Adrenal gland (tissue), 12 donors: ENCODE results near the gene THADA. TPM values are rescaled to one million over a fixed set of nuclear protein-coding genes. Genes with fewer than 3 reads are reported as not detected.

Source experiments
- DNase-seq, 7 donors: peaks; one replicate each; pipeline ENCODE4 v3.0.0-alpha.2; 2019 to 2020
- H3K27ac ChIP-seq, 5 donors: fragments of 200-600 bp; sonication (generic) in 4 of 5; 1 replicate in 3 of 5; 2 replicates in 2 of 5; pipeline versions ENCODE4 v1.5.1 to v1.8.0; 2016 to 2020; ENCODE audit warnings: mild to moderate bottlenecking in 1 of 5
- H3K27me3 ChIP-seq: fragments of 200-600 bp; 2 replicates; pipeline ENCODE4 v1.8.0; 2021
- H3K36me3 ChIP-seq, 2 donors: fragments of 200-600 bp; replicated peaks in 1 of 2; 1 replicate in 1 of 2; 2 replicates in 1 of 2; pipeline versions ENCODE4 v1.5.1 to v1.8.0; 2018 to 2022
- H3K4me1 ChIP-seq, 2 donors: fragments of 200-600 bp; replicated peaks in 1 of 2; 1 replicate in 1 of 2; 2 replicates in 1 of 2; pipeline versions ENCODE4 v1.5.1 to v1.8.0; 2018 to 2021
- H3K4me3 ChIP-seq, 4 donors: fragments of 200-600 bp; sonication (generic) in 3 of 4; one replicate each; pipeline ENCODE4 v1.5.1; 2016 to 2018
- H3K9me3 ChIP-seq, 3 donors: fragments of 200-600 bp; sonication (generic) in 1 of 3; replicated peaks in 1 of 3; 1 replicate in 2 of 3; 2 replicates in 1 of 3; pipeline versions ENCODE4 v1.5.1 to v1.8.0; 2016 to 2021
- CTCF ChIP-seq, 6 experiments: fragments of 450-650 bp in 4 of 6; fragments of 200-600 bp in 2 of 6; sonication (generic) in 1 of 6; IDR thresholded peaks; 1 replicate in 5 of 6; 2 replicates in 1 of 6; pipeline versions ENCODE4 v1.5.1 to v1.8.0; 2016 to 2021; ENCODE audit warnings: antibody characterized with exemption in 6 of 6, mild to moderate bottlenecking in 2 of 6, moderate library complexity in 1 of 6
- POLR2A ChIP-seq, 2 donors: fragments of 450-650 bp; IDR thresholded peaks; one replicate each; pipeline ENCODE4 v1.6.1; 2017; ENCODE audit warnings: antibody characterized with exemption in 2 of 2, mild to moderate bottlenecking in 2 of 2, moderate library complexity in 1 of 2
- WGBS, 4 donors: extraction: QIAGEN DNeasy Blood & Tissue Kit in 2 of 4; methylation state at CpG; one replicate each; pipeline versions ENCODE4 v1.1.5 to v1.1.7; 2013 to 2017; 5-methylcytosine and 5-hydroxymethylcytosine counted together
- intact Hi-C, 2 donors: fragments of 100-400 bp; cut with DNase I; formaldehyde crosslinking; loops; one replicate each; pipeline versions ENCODE4 v1.14.1 to v1.15.0; 2022 to 2023
- polyA plus RNA-seq, 3 donors: library from polyadenylated mRNA; stranded (reverse); fragments of 200-250 nt in 2 of 3; fragments of 350-450 nt in 1 of 3; fragmentation: Illumina TruSeq in 1 of 3; extraction: RNeasy Lipid Tissue Mini Kit (QIAGEN cat#74804) in 1 of 3; gene quantifications; one replicate each; pipeline ENCODE4 v1.2.3, GENCODE V29; 2013 to 2014
- total RNA-seq, 9 donors: library from RNA; depleted of rRNA in 4 of 9; stranded (reverse); fragments of >200 nt in 4 of 9; fragments of 120-200 nt in 1 of 9; fragmentation: NEBNext Ultra II Directional in 1 of 9; extraction: Animal tissue kit (Norgen Biotek cat#: 25700) in 1 of 9; gene quantifications; one replicate each; pipeline versions ENCODE4 v1.1.0 to v1.2.4, GENCODE V29; 2013 to 2023
- donor health status: healthy with polysubstance abuse.
- donor health status: Bipolar disorder and iron deficiency.
- donor health status: DM: yes; HTN: yes; CAD: no.
- donor health status: DM: no; HTN: no; CAD: no.
- donor health status: DM: no; HTN: no; CAD: no.
- donor health status: DM: yes; HTN: yes; CAD: no.

The THADA gene
- total and polyA plus RNA-seq, 12 donors: 14.1 to 38.4 (median 25.4) TPM

- H3K27ac ChIP-seq: no peak overlapping the region
- H3K4me1 ChIP-seq: peaks cover 34 to 64% of the 10 kb centered on the region in 2 donors
- no peaks in the 10 kb centered on the region for H3K27me3 ChIP-seq
- no peak for TF ChIP-seq POLR2A (IDR thresholded peaks at IDR 0.05)
- no peak for TF ChIP-seq CTCF (IDR thresholded peaks at IDR 0.05)
- no peaks in the 10 kb centered on the region for H3K9me3 ChIP-seq
- 92 to 95% (median 94%) methylated on average over 3 of the region's 3 CpGs for WGBS, 4 donors
- H3K4me3 ChIP-seq: no peak overlapping the region
- no peaks in the 10 kb centered on the region for H3K36me3 ChIP-seq
- intact Hi-C loops: no loop called here
- DNase-seq: no peak
Measured at GRCh38 chr2:43328832-43329231, 267.0 kb downstream of the THADA start.

GRCh38 chr2:43328133-43328532, 267.7 kb downstream of the THADA start:
- no peak overlapping the region for H3K4me3 ChIP-seq
- no peaks in the 10 kb centered on the region for H3K9me3 ChIP-seq
- H3K27me3 ChIP-seq: no peaks in the 10 kb centered on the region
- no peak for DNase-seq
- TF ChIP-seq CTCF (IDR thresholded peaks at IDR 0.05) (no peak), POLR2A (IDR thresholded peaks at IDR 0.05) (no peak)
- peaks cover 27 to 60% of the 10 kb centered on the region in 2 donors for H3K4me1 ChIP-seq
- H3K36me3 ChIP-seq: no peaks in the 10 kb centered on the region
- no peak overlapping the region for H3K27ac ChIP-seq
- WGBS, 4 donors: 73 to 94% (median 81%) methylated on average over 2 of the region's 2 CpGs
- intact Hi-C loops: no loop called here

- peaks cover 17 to 50% of the 10 kb centered on the region in 2 donors for H3K4me1 ChIP-seq
- DNase-seq: no peak
- intact Hi-C loops: no loop called here
- H3K4me3 ChIP-seq: no peak overlapping the region
- H3K9me3 ChIP-seq: no peaks in the 10 kb centered on the region
- WGBS, 4 donors: 59 to 70% (median 68%) methylated on average over 1 of the region's 1 CpG
- H3K27ac ChIP-seq: no peak overlapping the region
- H3K36me3 ChIP-seq: no peaks in the 10 kb centered on the region
- TF ChIP-seq POLR2A (IDR thresholded peaks at IDR 0.05) (no peak), CTCF (IDR thresholded peaks at IDR 0.05) (no peak)
- no peaks in the 10 kb centered on the region for H3K27me3 ChIP-seq
Measured at GRCh38 chr2:43327119-43327518, 268.7 kb downstream of the THADA start.

GRCh38 chr2:43326101-43326825, 269.6 kb downstream of the THADA start:
- H3K4me3 ChIP-seq: no peak overlapping the region
- no peaks in the 10 kb centered on the region for H3K36me3 ChIP-seq
- H3K27me3 ChIP-seq: no peaks in the 10 kb centered on the region
- WGBS, 4 donors: 92 to 95% (median 94%) methylated on average over 2 of the region's 2 CpGs
- TF ChIP-seq CTCF (IDR thresholded peaks at IDR 0.05) (no peak), POLR2A (IDR thresholded peaks at IDR 0.05) (no peak)
- H3K4me1 ChIP-seq: peaks cover 10 to 41% of the 10 kb centered on the region in 2 donors
- no peaks in the 10 kb centered on the region for H3K9me3 ChIP-seq
- no peak for DNase-seq
- H3K27ac ChIP-seq: no peak overlapping the region
- intact Hi-C loops: no loop called here
